Midbrain (tissue), 1 donor: ENCODE data around the gene PEX11G.
A peak's percentile ranks its signal among the peaks of the same experiment; 100 is the strongest.
"Not testable (repeated sequence)": the region's sequence is repeated elsewhere in the genome, so short reads cannot be mapped to it uniquely, and the experiment has no call there.

ENCODE experiments used
- DNase-seq: peaks from one replicate; lab custom pipeline; 2025; lab: John Stamatoyannopoulos, UW

Gene PEX11G

DNA sequence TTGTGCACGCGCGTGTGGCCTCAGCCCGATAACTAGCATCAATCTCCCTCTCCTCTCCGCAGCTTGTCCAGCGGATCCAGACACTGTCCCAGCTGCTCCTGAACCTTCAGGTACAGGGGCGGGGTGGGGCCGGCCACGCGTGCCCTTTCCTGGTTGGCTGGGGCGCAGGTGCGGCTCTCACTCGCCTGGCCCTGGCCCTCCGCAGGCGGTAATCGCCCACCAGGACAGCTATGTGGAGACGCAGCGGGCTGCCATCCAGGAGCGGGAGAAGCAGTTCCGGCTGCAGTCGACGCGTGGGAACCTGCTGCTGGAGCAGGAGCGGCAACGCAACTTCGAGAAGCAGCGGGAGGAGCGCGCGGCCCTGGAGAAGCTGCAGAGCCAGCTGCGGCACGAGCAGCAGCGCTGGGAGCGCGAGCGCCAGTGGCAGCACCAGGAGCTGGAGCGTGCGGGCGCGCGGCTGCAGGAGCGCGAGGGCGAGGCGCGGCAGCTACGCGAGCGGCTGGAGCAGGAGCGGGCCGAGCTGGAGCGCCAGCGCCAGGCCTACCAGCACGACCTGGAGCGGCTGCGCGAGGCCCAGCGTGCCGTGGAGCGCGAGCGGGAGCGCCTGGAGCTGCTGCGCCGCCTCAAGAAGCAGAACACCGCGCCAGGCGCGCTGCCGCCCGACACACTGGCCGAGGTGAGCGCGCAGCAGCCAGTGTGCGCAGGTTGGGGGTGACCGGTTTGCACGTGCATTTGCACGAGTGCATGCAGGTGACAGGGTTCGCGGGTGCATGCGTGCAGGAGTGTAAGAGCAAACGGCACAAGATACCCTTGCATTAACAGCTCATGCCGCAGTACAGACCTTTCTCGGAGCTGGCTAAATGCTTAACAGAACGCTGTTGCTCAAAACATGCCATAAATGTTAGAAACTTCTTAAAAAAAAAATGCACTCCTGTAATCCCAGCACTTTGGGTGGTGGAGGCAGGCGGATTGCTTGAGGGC is 21.5 kb downstream of the PEX11G start:
- no peak for DNase-seq

DNA sequence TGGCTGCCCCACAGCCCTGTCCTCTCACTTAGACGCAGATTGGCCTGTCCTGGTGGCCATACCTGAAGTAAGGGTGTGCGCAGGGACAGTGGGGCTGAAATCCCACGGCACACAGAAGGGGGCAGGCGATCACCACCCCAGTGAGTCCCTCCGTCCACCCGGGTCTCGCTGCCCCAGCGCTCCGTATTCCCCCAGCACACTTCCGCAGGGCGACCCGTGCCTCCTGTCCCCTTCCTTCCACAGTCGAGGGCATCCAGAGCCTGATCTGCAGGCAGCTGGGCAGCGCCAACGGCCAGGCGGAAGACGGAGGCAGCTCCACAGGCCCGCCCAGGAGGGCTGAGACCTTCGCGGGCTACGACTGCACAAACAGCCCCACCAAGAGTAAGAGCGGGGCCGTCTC is 25.3 kb downstream of the PEX11G start:
- no peak for DNase-seq

DNA sequence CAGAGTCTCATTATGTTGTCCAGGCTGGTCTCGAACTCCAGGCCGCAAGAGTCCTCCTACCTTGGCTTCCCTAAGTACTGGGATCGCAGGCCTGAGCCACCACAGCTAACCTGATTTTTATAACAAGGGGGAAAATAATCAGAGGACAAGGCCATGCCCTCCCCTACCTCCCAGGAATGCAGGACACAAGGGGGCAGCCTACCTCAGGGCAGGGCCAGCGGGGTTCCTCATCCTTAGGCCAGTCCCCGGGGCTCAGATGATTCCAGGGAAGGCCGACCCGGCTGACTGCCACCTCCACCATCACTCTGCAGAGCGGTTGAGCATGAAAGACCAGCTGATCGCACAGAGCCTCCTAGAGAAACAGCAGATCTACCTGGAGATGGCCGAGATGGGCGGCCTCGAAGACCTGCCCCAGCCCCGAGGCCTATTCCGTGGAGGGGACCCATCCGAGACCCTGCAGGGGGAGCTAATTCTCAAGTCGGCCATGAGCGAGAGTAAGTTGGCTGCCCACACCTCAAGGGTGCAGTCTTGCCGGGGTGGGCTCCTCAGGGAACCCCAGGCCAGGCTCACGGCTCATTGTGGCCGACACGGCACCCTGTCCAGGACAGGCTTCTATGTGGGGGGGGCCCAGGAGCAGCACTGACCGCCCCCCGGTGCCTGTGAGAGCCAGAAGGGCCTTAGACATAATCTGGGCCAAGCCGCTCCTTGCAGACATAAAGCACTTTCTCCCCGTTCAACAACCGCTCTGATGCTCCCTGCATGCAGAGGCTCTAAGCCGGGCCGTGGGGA is 26.8 kb downstream of the PEX11G start:
- no peak for DNase-seq

DNA sequence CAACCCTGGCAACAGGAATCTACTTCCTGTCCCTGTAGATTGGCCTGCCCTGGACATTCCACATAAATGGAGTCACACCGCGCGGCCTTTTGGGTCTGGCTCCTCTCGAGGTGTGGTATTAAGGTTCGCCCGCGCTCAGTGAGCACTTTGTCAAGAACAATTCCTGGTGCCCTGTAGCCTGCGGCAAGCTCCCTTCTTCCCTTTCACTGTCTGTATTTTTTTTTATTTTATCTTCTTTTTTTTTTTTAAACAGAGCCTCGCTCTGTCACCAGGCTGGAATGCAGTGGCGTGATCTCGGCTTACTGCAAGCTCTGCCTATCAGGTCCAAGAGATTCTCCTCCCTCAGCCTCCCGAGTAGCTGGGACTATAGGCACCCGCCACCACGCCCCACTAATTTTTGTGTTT is 28.3 kb downstream of the PEX11G start:
- no peak for DNase-seq

DNA sequence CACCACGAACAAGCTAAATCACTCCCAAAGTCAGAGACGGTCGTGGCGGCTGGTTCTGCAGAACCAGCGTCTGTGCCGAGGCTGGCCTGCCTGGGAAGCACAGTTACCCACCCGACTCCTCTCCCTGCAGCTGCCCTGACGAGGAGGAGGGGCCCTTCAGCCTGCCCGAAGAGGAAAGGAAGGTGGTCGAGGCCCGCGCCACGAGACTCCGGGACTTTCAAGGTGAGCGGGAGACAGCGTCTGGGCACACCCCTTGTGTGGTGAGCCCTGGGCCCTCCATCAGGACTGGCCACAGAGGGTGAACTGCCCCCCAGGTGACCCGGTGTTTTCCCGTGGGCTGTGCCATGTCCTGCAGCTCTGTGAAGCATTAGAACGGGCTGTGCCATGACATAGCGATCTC is 29.1 kb downstream of the PEX11G start:
- no peak for DNase-seq

DNA sequence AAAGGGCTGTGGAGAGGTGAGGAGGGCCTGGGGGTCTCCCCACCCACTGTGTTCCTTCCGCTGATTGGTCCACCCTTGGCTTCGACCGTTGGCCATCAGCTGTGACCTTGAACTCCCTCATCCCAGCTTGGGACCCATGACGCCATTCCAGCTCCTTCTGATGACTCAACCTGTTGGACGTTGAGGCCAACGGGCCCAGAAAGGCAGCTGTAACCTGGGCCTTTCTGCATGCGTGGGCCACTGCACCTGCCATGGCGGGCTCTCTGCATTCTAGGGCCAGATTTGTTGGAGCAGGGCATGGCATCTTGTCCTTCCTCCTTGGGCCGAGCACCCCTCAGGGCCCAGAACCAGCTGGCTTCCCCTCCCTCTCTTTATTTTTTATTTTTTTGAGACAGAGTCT is 30.2 kb downstream of the PEX11G start:
- DNase-seq = no peak

DNA sequence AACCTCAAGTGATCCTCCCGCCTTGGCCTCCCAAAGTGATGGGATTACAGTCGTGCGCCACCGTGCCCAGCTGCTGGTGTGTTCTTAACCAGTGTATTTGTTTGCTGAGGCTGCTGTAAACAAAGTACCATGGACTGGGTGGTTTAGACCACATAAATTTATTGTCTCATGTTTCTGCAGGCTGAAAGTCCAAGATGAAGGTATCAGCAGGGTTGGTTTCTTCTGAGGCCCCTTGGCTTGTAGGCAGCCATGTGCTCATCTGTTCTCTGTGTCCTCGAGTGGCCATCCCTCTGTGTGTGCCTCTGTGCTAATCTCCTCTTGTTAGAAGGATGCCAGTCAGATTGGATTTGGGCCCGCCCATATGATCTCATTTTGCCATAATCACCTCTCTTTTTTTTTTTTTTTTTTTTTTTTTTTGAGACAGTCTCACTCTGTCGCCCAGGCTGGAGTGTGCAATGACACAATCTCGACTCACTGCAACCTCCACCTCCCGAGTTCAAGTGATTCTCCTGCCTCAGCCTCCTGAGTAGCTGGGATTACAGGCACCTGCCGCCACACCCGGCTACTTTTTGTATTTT is 31.8 kb downstream of the PEX11G start:
- no peak for DNase-seq

DNA sequence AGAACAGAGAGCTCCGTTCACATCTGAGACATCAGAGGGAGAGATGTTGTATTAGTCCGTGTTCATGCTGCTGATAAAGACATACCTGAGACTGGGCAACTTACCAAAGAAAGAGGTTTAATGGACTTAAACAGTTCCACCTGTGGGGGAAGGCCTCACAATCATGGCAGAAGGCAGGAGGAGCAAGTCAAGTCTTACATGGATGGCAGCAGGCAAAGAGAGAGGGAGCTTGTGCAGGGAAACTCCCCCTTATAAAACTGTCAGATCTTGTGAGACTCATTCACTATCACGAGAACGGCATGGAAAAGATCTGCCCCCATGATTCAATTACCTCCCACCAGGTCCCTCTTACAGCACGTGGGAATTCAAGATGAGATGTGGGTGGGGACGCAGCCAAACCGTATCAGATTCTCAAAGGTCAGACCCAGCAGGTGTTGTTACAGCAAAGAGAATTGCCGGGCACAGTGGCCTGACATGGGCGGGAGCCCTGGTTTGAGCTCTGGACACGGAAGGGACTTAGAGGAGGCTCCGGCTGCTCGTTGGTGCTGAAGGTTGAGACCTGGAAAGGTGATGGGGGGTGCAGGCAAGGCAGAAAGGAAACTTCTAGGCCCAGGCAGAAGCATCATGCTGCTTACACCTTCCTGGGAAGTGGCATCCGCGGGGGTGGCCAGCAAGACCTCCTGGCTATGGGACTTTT is 33.1 kb downstream of the PEX11G start:
- DNase-seq = no peak

DNA sequence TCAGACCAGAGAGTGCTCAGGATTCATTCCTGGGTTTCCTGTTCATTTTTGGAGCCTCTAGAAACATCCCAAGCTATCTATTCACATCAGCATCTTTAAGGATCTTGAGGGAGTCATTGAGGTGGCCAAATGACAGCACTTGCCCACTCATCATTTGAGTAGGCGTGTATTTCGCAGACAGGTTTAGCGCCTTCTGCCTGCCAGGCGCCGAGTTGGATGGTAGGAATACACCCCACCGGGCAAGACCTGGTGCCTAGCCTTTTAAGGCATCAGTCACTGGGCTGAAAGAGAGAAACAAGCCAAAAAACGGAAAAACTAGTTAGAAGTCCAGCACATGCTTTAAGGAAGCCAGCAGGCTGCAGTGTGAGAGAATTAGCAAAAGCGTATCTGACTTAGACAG is 33.8 kb downstream of the PEX11G start:
- no peak for DNase-seq

DNA sequence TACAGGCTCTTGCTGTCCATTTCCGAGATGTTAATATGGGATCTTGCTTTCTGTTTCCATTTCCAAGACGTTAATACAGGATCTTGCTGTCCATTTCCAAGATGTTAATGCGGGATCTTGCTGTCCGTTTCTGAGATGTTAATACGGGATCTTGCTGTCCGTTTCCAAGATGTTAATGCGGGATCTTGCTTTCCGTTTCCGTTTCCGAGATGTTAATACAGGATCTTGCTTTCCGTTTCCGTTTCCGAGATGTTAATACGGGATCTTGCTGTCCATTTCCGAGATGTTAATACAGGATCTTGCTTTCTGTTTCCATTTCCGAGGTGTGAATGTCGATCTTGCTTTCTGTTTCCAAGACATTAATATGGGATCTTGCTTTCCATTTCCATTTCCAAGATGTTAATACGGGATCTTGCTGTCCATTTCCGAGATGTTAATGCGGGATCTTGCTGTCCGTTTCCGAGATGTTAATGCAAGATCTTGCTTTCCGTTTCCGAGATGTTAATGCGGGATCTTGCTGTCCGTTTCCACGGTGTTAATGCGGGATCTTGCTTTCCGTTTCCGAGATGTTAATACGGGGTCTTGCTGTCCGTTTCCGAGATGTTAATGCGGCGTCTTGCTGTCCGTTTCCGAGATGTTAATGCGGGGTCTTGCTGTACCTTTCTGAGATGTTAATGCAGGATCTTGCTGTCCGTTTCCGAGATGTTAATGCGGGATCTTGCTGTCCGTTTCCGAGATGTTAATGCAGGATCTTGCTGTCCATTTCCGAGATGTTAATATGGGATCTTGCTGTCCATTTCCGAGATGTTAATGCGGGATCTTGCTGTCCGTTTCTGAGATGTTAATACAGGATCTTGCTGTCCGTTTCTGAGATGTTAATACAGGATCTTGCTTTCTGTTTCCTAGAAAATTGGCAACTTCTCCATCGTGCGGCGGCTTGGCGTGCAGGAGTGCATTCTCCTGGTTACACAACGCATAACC is 38.3 kb downstream of the PEX11G start:
- DNase-seq = no peak

DNA sequence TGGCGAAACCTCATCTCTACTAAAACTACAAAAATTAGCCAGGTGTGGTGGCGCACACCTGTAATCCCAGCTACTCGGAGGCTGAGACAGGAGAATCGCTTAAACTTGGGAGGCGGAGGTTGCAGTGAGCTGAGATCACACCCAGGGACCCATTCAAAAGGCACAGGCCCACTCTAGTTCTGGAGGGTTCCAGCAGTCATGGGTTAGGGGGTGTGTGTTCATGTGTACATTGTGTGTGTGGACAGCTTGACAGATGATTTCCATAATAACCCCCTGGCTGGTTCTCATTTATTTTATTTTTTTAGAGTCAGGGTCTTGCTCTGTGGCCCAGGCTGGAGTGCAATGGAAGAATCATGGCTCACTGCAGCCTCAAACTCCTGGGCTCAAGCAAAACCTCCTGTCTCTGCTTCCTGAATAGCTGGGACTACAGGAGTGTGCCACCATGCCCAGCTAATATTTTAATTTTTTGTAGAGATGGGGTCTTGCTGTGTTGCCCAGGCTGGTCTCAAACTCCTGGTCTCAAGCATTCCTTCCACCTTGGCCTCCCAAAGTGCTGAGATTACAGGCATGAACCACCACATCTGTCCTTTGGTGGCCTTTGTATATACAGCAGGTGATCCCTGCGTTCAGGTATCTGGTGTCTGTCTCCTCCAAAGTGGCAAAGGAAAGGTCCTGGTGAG is 39.3 kb downstream of the PEX11G start:
- DNase-seq = not testable (repeated sequence)

DNA sequence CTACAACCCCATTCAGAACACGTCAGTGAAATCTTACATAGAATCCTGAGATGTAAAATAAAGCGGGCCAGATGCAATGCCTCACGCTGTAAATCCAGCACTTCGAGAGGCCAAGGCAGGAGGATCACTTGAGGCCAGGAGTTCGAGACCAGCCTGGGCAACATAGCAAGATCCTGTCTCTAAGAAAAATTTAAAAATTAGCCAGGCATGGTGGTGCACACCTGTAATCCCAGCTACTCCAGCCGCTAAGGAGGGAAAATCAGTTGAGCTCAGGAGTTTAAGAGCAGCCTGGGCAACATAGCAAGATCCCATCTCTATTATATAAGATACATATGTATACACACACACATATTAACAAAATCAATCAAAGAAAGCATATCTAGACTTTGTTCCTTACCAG is 41.2 kb downstream of the PEX11G start:
- DNase-seq = no peak

DNA sequence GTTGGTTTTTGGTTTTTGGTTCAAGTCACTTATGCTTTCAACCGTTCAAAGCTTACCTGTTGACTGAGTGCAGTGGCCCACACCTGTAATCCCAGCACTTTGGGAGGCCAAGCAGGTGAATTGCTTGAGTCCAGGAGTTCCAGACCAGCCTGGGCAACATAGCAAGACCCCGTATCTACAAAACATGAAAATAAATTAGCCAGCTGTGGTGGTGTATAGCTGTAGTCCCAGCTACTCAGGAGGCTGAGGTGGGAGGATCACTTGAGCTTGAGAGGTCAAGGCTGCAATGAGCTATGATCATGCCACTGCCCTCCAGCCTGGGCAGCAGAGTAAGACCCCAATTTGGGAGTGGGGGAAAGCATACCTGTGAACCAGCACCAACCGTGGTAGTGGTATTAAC is 43.7 kb downstream of the PEX11G start:
- DNase-seq = no peak

DNA sequence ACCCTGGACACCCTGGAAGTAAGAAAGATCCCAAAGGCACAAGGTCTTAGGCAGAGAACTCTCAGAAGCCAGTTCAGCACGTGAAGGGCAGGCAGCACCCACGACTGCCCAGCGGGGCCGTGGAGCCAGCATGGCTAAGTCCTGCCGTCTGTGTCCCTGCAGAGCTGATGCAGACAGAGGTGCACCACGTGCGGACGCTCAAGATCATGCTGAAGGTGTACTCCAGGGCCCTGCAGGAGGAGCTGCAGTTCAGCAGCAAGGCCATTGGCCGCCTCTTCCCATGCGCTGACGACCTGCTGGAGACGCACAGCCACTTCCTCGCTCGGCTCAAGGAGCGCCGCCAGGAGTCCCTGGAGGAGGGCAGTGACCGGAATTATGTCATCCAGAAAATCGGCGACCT is 44.8 kb downstream of the PEX11G start:
- DNase-seq = no peak

DNA sequence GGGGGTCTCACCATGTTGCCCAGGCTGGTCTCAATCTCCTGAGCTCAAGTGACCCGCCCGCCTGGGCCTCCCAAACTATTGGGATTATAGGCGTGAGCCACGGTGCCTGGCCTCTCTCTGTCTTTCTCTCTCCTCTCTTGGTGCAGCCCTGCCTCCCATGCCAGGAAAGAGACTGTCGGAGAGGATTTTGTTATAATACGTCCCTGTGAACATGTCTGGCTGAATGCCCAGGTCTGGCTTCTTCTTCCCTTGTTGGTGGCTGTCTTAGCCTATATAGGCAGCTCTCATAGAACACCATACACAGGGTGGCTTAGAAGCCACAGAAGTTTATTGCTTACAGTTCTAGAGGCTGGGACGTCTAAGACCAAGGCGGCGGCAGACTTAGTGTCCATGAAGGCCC is 46.4 kb downstream of the PEX11G start:
- peak; percentile 2 for DNase-seq

DNA sequence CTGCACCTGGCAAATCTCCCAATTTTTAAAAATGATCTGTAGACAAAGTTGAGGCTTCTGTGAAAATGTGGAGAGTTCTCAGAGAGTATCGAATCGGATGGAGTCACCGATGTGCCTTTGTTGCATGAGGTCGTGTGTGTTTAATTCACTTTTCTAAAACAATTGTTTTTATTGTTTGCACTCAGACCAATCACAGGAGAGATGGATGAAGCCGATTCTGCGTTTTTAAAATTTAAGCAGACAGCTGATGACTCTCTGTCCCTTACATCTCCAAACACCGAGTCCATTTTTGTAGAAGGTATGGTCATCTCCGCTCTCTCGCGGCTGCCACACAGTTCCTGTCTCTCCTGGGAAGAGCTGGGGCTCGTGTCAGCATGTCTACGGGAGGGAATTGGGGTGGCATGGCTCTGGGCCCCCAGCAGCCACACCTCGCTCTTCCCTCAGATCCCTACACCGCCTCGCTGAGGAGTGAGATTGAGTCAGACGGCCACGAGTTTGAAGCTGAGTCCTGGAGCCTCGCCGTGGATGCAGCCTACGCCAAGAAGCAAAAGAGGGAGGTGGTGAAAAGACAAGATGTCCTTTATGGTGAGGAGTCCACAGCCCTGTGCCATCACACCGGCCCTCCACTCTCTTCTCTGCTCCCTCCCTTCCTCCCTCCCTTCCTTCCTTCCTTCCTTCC is 47.2 kb downstream of the PEX11G start:
- peak; percentile 16 for DNase-seq

DNA sequence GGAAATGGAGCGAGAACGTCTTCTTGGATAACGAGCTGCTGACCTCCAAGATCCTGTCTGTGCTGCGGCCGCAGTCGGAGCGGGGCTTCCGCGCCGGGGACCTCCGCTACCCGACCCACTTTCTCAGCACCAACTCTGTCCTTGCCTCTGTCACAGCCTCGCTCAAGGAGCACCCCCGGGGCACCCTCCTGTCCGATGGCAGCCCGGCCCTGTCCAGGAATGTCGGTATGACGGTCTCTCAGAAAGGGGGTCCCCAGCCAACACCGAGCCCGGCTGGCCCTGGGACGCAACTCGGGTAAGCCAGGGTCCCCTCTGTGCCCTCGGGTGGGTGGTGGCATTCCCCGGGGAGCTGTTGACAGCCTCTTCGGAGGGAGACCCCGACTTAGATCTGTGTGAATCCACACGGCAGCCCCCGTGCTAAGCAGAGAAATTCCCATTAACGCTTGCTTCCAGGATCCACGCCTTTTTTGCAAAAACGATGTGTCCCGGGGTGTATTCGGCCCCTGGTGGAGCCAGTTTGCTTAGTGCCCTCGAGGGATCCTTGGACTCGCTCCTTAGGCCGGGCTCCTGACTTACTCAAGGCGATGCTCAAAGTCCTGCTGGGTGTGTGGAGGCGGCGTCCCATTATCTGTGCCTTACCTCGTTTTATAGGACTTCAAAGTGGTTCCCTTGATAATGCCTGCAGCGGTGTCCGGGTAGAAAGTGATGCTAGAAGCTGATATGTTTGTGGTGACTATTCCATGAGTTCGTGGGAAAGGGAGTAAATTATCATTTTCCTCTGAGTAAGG is 48.5 kb downstream of the PEX11G start:
- no peak for DNase-seq

DNA sequence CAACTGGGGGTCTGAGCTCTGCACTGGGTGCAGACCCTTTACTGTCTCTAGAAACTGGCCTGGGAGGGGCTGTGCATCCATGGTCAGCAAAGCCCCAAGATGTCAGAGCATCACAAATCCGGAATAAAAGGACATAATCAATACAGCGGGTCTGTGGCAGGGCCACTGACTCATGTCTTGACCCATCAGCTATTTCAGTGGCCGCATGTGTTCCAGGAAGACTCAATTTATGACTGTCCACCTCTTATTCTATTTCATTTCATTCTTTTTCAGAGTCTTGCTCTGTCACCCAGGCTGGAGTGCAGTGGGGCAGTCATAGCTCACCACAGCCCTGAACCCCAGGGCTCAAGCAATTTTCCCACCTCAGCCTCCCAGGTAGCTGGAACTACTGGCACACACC is 53.2 kb downstream of the PEX11G start:
- no peak for DNase-seq

DNA sequence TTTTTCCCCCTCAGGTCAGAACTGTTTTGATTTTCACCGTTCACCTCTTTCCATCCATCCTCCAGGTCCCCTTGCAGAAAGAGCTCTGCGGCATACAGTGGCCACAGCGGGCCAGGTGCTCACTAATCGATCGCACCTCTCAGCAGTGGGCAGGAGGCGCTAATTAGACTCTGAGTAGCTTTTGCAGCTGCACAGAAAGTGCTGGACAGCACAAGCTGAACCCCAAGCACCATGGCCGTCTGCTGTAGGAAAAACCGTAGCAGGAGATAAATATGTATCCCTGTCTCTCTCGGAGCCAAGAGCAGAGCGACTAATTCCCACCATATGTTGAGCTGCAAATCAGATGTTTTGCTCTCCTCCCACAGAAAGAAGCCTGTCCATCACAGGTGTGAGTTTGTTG is 54.4 kb downstream of the PEX11G start:
- no peak for DNase-seq
